Measurements from ENCODE around the gene CACNA1B. TPM values are rescaled to one million over a fixed set of nuclear protein-coding genes. Genes with fewer than 3 reads are reported as not detected.

The CACNA1B gene
- polyA plus RNA-seq, 1 of the 3 experiments (the other 2 are of a cell fraction): 0.03 TPM

DNA sequence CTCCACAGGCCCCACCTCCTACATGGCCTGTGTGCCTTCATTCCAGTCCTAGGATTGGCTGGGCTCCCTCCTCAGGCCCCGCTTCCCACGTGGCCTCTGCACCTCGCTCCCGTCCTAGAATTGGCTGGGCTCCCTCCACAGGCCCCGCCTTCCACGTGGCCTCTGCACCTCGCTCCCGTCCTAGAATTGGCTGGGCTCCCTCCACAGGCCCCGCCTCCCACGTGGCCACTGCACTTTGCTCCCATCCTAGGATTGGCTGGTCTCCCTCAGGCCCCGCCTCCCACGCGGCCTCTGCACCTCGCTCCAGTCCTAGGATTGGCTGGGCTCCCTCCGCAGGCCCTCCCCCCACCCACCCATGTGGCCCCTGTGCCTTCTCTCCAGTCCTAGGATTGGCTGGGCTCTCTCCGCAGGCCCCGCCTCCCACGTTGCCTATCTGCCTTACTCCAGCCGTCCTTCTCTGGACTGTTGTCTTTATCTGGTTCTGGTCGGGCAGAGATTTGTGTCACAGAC lies 45.3 kb upstream of the CACNA1B start:
- POLR2A ChIA-PET: no interaction called here
- peaks cover 24% of the 10 kb centered on the region; the same call in 1 of the 2 replicates for H4K20me1 ChIP-seq (ENCODE audit: insufficient read depth)
- H3K27ac ChIP-seq (ENCODE audit: low read depth in 2 of 2, low read length in 1 of 2): no peak overlapping the region
- H3K9ac ChIP-seq: no peak overlapping the region
- no peak overlapping the region for H3K4me3 ChIP-seq (ENCODE audit: low read depth in 2 of 2, low read length in 1 of 2)
- no peaks in the 10 kb centered on the region for H3F3A ChIP-seq (replicated peaks; ENCODE audit: insufficient read depth)
- no peaks in the 10 kb centered on the region for H3K79me2 ChIP-seq (ENCODE audit: insufficient read depth)
- H3K9me3 ChIP-seq: no peaks in the 10 kb centered on the region
- H3K4me1 ChIP-seq (ENCODE audit: control insufficient read depth in 1 of 2, insufficient read depth in 2 of 2, low read depth in 1 of 2, low read length in 1 of 2): no peaks in the 10 kb centered on the region; a peak in 1 of 4 replicates
- DNase-seq: no peak
- H3K9me2 ChIP-seq: no peaks in the 10 kb centered on the region
- CTCF ChIA-PET: no interaction called here
- 95% methylated on average over 20 of the region's 20 CpGs for WGBS (ENCODE audit: low lambda C conversion rate)
- no peaks in the 10 kb centered on the region for H3K27me3 ChIP-seq (ENCODE audit: insufficient read depth)
- no peak overlapping the region for H2AFZ ChIP-seq (ENCODE audit: low read depth)
- no peak for TF ChIP-seq FOSL2 (IDR thresholded peaks at IDR 0.05; ENCODE audit: borderline replicate concordance, low read depth)
- TF ChIP-seq RFX5 (IDR thresholded peaks at IDR 0.05; ENCODE audit: low read length): no peak
- no peak for TF ChIP-seq JUND (IDR thresholded peaks at IDR 0.05)
- no peak for TF ChIP-seq ELF1 (IDR thresholded peaks at IDR 0.05)
- TF ChIP-seq TAF1 (IDR thresholded peaks at IDR 0.05; ENCODE audit: borderline replicate concordance, low read depth, low read length): no peak
- TF ChIP-seq, protein P1, sequence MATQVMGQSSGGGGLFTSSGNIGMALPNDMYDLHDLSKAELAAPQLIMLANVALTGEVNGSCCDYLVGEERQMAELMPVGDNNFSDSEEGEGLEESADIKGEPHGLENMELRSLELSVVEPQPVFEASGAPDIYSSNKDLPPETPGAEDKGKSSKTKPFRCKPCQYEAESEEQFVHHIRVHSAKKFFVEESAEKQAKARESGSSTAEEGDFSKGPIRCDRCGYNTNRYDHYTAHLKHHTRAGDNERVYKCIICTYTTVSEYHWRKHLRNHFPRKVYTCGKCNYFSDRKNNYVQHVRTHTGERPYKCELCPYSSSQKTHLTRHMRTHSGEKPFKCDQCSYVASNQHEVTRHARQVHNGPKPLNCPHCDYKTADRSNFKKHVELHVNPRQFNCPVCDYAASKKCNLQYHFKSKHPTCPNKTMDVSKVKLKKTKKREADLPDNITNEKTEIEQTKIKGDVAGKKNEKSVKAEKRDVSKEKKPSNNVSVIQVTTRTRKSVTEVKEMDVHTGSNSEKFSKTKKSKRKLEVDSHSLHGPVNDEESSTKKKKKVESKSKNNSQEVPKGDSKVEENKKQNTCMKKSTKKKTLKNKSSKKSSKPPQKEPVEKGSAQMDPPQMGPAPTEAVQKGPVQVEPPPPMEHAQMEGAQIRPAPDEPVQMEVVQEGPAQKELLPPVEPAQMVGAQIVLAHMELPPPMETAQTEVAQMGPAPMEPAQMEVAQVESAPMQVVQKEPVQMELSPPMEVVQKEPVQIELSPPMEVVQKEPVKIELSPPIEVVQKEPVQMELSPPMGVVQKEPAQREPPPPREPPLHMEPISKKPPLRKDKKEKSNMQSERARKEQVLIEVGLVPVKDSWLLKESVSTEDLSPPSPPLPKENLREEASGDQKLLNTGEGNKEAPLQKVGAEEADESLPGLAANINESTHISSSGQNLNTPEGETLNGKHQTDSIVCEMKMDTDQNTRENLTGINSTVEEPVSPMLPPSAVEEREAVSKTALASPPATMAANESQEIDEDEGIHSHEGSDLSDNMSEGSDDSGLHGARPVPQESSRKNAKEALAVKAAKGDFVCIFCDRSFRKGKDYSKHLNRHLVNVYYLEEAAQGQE (IDR thresholded peaks at IDR 0.05; ENCODE audit: low read depth, low read length): no peak
- no peak for TF ChIP-seq GABPA (IDR thresholded peaks at IDR 0.05; ENCODE audit: low read depth)
- TF ChIP-seq, protein P2, sequence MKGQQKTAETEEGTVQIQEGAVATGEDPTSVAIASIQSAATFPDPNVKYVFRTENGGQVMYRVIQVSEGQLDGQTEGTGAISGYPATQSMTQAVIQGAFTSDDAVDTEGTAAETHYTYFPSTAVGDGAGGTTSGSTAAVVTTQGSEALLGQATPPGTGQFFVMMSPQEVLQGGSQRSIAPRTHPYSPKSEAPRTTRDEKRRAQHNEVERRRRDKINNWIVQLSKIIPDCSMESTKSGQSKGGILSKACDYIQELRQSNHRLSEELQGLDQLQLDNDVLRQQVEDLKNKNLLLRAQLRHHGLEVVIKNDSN (IDR thresholded peaks at IDR 0.05; ENCODE audit: borderline replicate concordance, low read depth): no peak
- no peak for TF ChIP-seq EP300 (IDR thresholded peaks at IDR 0.05; ENCODE audit: borderline replicate concordance in 1 of 2, low read depth in 1 of 2, low read length in 1 of 2)
- no peak for TF ChIP-seq FOXJ3 (CRISPR knock-in tag; IDR thresholded peaks at IDR 0.05)
- TF ChIP-seq GATA2 (CRISPR knock-in tag; IDR thresholded peaks at IDR 0.05): no peak
- no peak for TF ChIP-seq RAD21 (IDR thresholded peaks at IDR 0.05; ENCODE audit: low read length)
- TF ChIP-seq, protein P3, sequence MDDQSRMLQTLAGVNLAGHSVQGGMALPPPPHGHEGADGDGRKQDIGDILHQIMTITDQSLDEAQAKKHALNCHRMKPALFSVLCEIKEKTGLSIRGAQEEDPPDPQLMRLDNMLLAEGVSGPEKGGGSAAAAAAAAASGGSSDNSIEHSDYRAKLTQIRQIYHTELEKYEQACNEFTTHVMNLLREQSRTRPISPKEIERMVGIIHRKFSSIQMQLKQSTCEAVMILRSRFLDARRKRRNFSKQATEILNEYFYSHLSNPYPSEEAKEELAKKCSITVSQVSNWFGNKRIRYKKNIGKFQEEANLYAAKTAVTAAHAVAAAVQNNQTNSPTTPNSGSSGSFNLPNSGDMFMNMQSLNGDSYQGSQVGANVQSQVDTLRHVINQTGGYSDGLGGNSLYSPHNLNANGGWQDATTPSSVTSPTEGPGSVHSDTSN (IDR thresholded peaks at IDR 0.05): no peak
- TF ChIP-seq SMC3 (IDR thresholded peaks at IDR 0.05; ENCODE audit: low read depth, low read length): no peak
- TF ChIP-seq, protein P4, sequence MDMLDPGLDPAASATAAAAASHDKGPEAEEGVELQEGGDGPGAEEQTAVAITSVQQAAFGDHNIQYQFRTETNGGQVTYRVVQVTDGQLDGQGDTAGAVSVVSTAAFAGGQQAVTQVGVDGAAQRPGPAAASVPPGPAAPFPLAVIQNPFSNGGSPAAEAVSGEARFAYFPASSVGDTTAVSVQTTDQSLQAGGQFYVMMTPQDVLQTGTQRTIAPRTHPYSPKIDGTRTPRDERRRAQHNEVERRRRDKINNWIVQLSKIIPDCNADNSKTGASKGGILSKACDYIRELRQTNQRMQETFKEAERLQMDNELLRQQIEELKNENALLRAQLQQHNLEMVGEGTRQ (IDR thresholded peaks at IDR 0.05; ENCODE audit: borderline replicate concordance, low read depth, low read length): no peak
- no peak for TF ChIP-seq CHD2 (IDR thresholded peaks at IDR 0.05; ENCODE audit: low read length, partially characterized antibody)
- H3K36me3 ChIP-seq (replicated peaks in 1 of 2; ENCODE audit: control insufficient read depth in 1 of 2, insufficient read depth in 2 of 2, low read length in 1 of 2): peaks cover 7 to 62% of the 10 kb centered on the region in 2 experiments
- no peak overlapping the region for H3K4me2 ChIP-seq

All from SK-N-SH (cell line).